ENCODE data around the gene C22orf42. TPM values are rescaled to one million over a fixed set of nuclear protein-coding genes. Genes with fewer than 3 reads are reported as not detected.

Gene C22orf42
- total and polyA plus RNA-seq, 3 donors from 2014 or later = 4.0 to 15.6 (median 13.3) TPM

DNA sequence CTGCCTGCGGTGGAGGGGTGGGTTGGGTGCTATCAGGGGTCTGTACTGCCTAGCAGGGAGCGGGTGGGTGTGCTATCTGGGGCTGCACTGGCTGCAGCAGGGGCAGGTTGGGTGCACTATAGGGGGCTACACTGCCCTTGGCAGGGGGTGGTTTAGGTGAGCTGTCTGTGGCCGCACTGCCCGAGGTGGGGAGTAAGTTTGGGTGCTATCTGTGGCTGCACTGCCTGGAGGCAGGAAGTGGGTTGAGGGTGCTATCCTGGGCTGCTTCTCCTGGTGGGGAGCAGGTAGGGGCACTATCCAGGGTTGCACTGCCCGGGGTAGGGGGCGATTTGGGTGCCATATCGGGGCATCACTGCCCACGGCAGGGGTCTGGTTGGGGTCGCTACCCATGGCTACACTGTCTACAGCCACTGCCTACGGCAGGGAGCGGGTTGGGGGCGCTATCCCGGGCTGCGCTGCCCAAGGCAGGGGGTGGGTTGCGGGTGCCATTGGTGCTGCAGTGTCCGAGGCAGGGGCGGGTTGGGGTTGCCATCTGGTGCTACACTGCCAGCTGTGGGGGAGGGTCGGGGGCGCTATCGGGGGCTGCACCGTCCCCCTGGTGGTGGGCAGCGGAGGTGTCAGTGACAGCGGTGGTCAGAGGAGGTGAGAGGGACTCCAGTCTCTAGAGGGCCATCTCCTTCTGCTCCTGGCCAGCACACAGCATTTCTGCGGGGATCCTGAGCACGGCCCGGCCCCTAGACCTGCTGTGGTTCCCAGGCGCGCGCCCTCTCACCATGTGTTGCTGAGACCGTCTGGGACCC lies 47.1 kb upstream of the C22orf42 start:
- H3K27ac ChIP-seq = no peak overlapping the region
- intact Hi-C loops (cut with DNase I; ENCODE audit: low total_unique reads) = no loop called here

GRCh38 chr22:32204856-32205722 lies 46.0 kb upstream of the C22orf42 start, which contains the start of gene RFPL2:
Gene RFPL2 (minus strand): TSS chr22:32205073. CDS start chr22:32202451, 2,622 bp downstream.
- H3K4me1 ChIP-seq = no peaks in the 10 kb centered on the region
- TF ChIP-seq, protein P1, sequence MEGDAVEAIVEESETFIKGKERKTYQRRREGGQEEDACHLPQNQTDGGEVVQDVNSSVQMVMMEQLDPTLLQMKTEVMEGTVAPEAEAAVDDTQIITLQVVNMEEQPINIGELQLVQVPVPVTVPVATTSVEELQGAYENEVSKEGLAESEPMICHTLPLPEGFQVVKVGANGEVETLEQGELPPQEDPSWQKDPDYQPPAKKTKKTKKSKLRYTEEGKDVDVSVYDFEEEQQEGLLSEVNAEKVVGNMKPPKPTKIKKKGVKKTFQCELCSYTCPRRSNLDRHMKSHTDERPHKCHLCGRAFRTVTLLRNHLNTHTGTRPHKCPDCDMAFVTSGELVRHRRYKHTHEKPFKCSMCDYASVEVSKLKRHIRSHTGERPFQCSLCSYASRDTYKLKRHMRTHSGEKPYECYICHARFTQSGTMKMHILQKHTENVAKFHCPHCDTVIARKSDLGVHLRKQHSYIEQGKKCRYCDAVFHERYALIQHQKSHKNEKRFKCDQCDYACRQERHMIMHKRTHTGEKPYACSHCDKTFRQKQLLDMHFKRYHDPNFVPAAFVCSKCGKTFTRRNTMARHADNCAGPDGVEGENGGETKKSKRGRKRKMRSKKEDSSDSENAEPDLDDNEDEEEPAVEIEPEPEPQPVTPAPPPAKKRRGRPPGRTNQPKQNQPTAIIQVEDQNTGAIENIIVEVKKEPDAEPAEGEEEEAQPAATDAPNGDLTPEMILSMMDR (IDR thresholded peaks at IDR 0.05) = no peak
- TF ChIP-seq POLR2A (IDR thresholded peaks at IDR 0.05) = no peak
- H3K4me3 ChIP-seq = peak within 1 kb of the TSS in 1 of 2 donors; percentile 20
- no peaks in the 10 kb centered on the region for H3K27me3 ChIP-seq
- H3K9me3 ChIP-seq = no peaks in the 10 kb centered on the region
- intact Hi-C loops (cut with DNase I; ENCODE audit: low total_unique reads) = no loop called here
- 48 to 67% methylated on average over 21 to 40 of the region's 41 CpGs for WGBS, 2 donors
- H3K36me3 ChIP-seq (ENCODE audit: low read depth, missing control alignments) = no peaks in the 10 kb centered on the region
- H3K27ac ChIP-seq = no peak within 1 kb of the TSS
- peak; percentile 51 for DNase-seq

More for the DNA sequence above, 47.1 kb upstream of the C22orf42 start:
- no peak for DNase-seq
- no peak overlapping the region for H3K4me3 ChIP-seq
- TF ChIP-seq, protein P1 (IDR thresholded peaks at IDR 0.05) = no peak
- TF ChIP-seq POLR2A (IDR thresholded peaks at IDR 0.05) = no peak
- H3K27me3 ChIP-seq = no peaks in the 10 kb centered on the region
- 62 to 77% methylated on average over 9 to 30 of the region's 30 CpGs for WGBS, 2 donors
- H3K9me3 ChIP-seq = no peaks in the 10 kb centered on the region
- H3K4me1 ChIP-seq = no peaks in the 10 kb centered on the region
- no peaks in the 10 kb centered on the region for H3K36me3 ChIP-seq (ENCODE audit: low read depth, missing control alignments)

GRCh38 chr22:32204040-32204855 lies 45.1 kb upstream of the C22orf42 start:
- Histone ChIP-seq H3K27me3 (no peaks in the 10 kb centered on the region), H3K36me3 (ENCODE audit: low read depth, missing control alignments) (no peaks in the 10 kb centered on the region), H3K4me3 (peak overlapping the region in 1 of 2 donors; percentile 20), H3K4me1 (no peaks in the 10 kb centered on the region), H3K27ac (no peak overlapping the region), H3K9me3 (no peaks in the 10 kb centered on the region)
- 41 to 54% methylated on average over 20 to 42 of the region's 42 CpGs for WGBS, 2 donors
- intact Hi-C loops (cut with DNase I; ENCODE audit: low total_unique reads) = no loop called here
- no peak for TF ChIP-seq POLR2A (IDR thresholded peaks at IDR 0.05)
- TF ChIP-seq, protein P1 (IDR thresholded peaks at IDR 0.05) = no peak
- no peak for DNase-seq

- Histone ChIP-seq H3K9me3 (no peaks in the 10 kb centered on the region), H3K36me3 (ENCODE audit: low read depth, missing control alignments) (no peaks in the 10 kb centered on the region), H3K27me3 (no peaks in the 10 kb centered on the region), H3K27ac (no peak overlapping the region), H3K4me1 (no peaks in the 10 kb centered on the region), H3K4me3 (no peak overlapping the region)
- 41 to 42% methylated on average over 17 to 51 of the region's 53 CpGs for WGBS, 2 donors
- TF ChIP-seq, protein P1 (IDR thresholded peaks at IDR 0.05) = no peak
- no peak for TF ChIP-seq POLR2A (IDR thresholded peaks at IDR 0.05)
- DNase-seq = no peak
- intact Hi-C loops (cut with DNase I; ENCODE audit: low total_unique reads) = no loop called here
Measured at GRCh38 chr22:32203181-32204039, 44.3 kb upstream of the C22orf42 start.
